Measurements from ENCODE around the gene SIX5. TPM values are rescaled to one million over a fixed set of nuclear protein-coding genes. Genes with fewer than 3 reads are reported as not detected.
"Not testable (repeated sequence)": the region's sequence is repeated elsewhere in the genome, so short reads cannot be mapped to it uniquely, and the experiment has no call there.

The SIX5 gene
- total and polyA plus RNA-seq, 2 donors = 10.4 to 51.1 TPM

- WGBS = 85% methylated on average over 6 of the region's 6 CpGs
These were observed 23.4 kb downstream of the SIX5 start for GRCh38 chr19:45745606-45746005.

GRCh38 chr19:45742969-45743368, 26.1 kb downstream of the SIX5 start:
- 61% methylated on average over 4 of the region's 4 CpGs for WGBS
- Histone ChIP-seq H3K4me1 (ENCODE audit: insufficient read depth) (no peaks in the 10 kb centered on the region), H3K4me3 (ENCODE audit: low read depth, low read length) (no peak overlapping the region), H3K27ac (ENCODE audit: low read depth) (no peak overlapping the region), H3K36me3 (ENCODE audit: insufficient read depth) (no peaks in the 10 kb centered on the region)
- DNase-seq (ENCODE audit: extremely low spot score) = no peak

More at GRCh38 chr19:45745606-45746005, 23.4 kb downstream of the SIX5 start:
- Histone ChIP-seq H3K4me3 (ENCODE audit: low read depth, low read length) (no peak overlapping the region), H3K27ac (ENCODE audit: low read depth) (no peak overlapping the region), H3K36me3 (ENCODE audit: insufficient read depth) (no peaks in the 10 kb centered on the region), H3K4me1 (ENCODE audit: insufficient read depth) (no peaks in the 10 kb centered on the region)
- no peak for DNase-seq (ENCODE audit: extremely low spot score)

GRCh38 chr19:45739498-45740439, 29.3 kb downstream of the SIX5 start:
- H3K4me3 ChIP-seq (ENCODE audit: low read depth, low read length) = no peak overlapping the region
- DNase-seq (ENCODE audit: extremely low spot score) = no peak
- 86% methylated on average over 10 of the region's 10 CpGs for WGBS
- H3K36me3 ChIP-seq (ENCODE audit: insufficient read depth) = no peaks in the 10 kb centered on the region
- H3K27ac ChIP-seq (ENCODE audit: low read depth) = no peak overlapping the region
- no peaks in the 10 kb centered on the region for H3K4me1 ChIP-seq (ENCODE audit: insufficient read depth)

GRCh38 chr19:45733160-45733810, 35.8 kb downstream of the SIX5 start, which contains the start of gene MEIOSIN:
MEIOSIN (plus strand) TSS chr19:45733439; CDS start chr19:45735377, 1,938 bp downstream.
- Histone ChIP-seq H3K4me1 (ENCODE audit: insufficient read depth) (no peaks in the 10 kb centered on the region), H3K4me3 (ENCODE audit: low read depth, low read length) (no peak within 1 kb of the TSS), H3K27ac (ENCODE audit: low read depth) (no peak within 1 kb of the TSS), H3K36me3 (ENCODE audit: insufficient read depth) (no peaks in the 10 kb centered on the region)
- DNase-seq (ENCODE audit: extremely low spot score) = no peak
- 91% methylated on average over 59 of the region's 59 CpGs for WGBS

- Histone ChIP-seq H3K4me1 (ENCODE audit: insufficient read depth) (no peaks in the 10 kb centered on the region), H3K4me3 (ENCODE audit: low read depth, low read length) (peak within 1 kb of the TSS; percentile 81), H3K36me3 (ENCODE audit: insufficient read depth) (no peaks in the 10 kb centered on the region), H3K27ac (ENCODE audit: low read depth) (no peak within 1 kb of the TSS)
- DNase-seq (ENCODE audit: extremely low spot score) = peak; percentile 97
- 1% methylated on average over 48 of the region's 48 CpGs for WGBS
These were observed 38.4 kb downstream of the SIX5 start, which contains the start of gene FBXO46 for GRCh38 chr19:45730368-45731288. FBXO46 (minus strand) TSS chr19:45730896; CDS start chr19:45713495, 17,401 bp downstream.

GRCh38 chr19:45729800-45730290, 39.2 kb downstream of the SIX5 start:
- no peaks in the 10 kb centered on the region for H3K4me1 ChIP-seq (ENCODE audit: insufficient read depth)
- H3K27ac ChIP-seq (ENCODE audit: low read depth) = no peak overlapping the region
- peak overlapping the region; percentile 81 for H3K4me3 ChIP-seq (ENCODE audit: low read depth, low read length)
- DNase-seq (ENCODE audit: extremely low spot score) = no peak
- 12% methylated on average over 10 of the region's 10 CpGs for WGBS
- H3K36me3 ChIP-seq (ENCODE audit: insufficient read depth) = no peaks in the 10 kb centered on the region

- 94% methylated on average over 18 of the region's 18 CpGs for WGBS
- DNase-seq (ENCODE audit: extremely low spot score); H3K27ac ChIP-seq (ENCODE audit: low read depth); H3K4me1 ChIP-seq (ENCODE audit: insufficient read depth); H3K36me3 ChIP-seq (ENCODE audit: insufficient read depth); H3K4me3 ChIP-seq (ENCODE audit: low read depth, low read length): not testable (repeated sequence)
These were observed 40.4 kb downstream of the SIX5 start for GRCh38 chr19:45728683-45729082.

GRCh38 chr19:45720065-45720464, 49.0 kb downstream of the SIX5 start:
- H3K4me1 ChIP-seq (ENCODE audit: insufficient read depth); H3K27ac ChIP-seq (ENCODE audit: low read depth); H3K36me3 ChIP-seq (ENCODE audit: insufficient read depth); H3K4me3 ChIP-seq (ENCODE audit: low read depth, low read length); DNase-seq (ENCODE audit: extremely low spot score): not testable (repeated sequence)
- 99% methylated on average over 11 of the region's 11 CpGs for WGBS

GRCh38 chr19:45717983-45718650, 50.9 kb downstream of the SIX5 start:
- H3K4me3 ChIP-seq (ENCODE audit: low read depth, low read length) = peak overlapping the region; percentile 32
- no peak for DNase-seq (ENCODE audit: extremely low spot score)
- 58% methylated on average over 12 of the region's 12 CpGs for WGBS
- H3K36me3 ChIP-seq (ENCODE audit: insufficient read depth) = no peaks in the 10 kb centered on the region
- H3K27ac ChIP-seq (ENCODE audit: low read depth) = peak overlapping the region; percentile 70
- no peaks in the 10 kb centered on the region for H3K4me1 ChIP-seq (ENCODE audit: insufficient read depth)

- Histone ChIP-seq H3K36me3 (ENCODE audit: insufficient read depth) (peaks cover 1% of the 10 kb centered on the region), H3K4me3 (ENCODE audit: low read depth, low read length) (peak overlapping the region; percentile 49), H3K27ac (ENCODE audit: low read depth) (peak overlapping the region; percentile 70), H3K4me1 (ENCODE audit: insufficient read depth) (no peaks in the 10 kb centered on the region)
- peak; percentile 97 for DNase-seq (ENCODE audit: extremely low spot score)
- under 1% methylated on average over 51 of the region's 51 CpGs for WGBS
These were observed 51.7 kb downstream of the SIX5 start for GRCh38 chr19:45717131-45717982.

- H3K4me1 ChIP-seq (ENCODE audit: insufficient read depth) = no peaks in the 10 kb centered on the region
- peaks cover 6% of the 10 kb centered on the region for H3K36me3 ChIP-seq (ENCODE audit: insufficient read depth)
- H3K4me3 ChIP-seq (ENCODE audit: low read depth, low read length) = peak overlapping the region; percentile 49
- no peak for DNase-seq (ENCODE audit: extremely low spot score)
- under 1% methylated on average over 24 of the region's 24 CpGs for WGBS
- peak overlapping the region; percentile 12 for H3K27ac ChIP-seq (ENCODE audit: low read depth)
These were observed 52.5 kb downstream of the SIX5 start for GRCh38 chr19:45716359-45717130.

Measured in urinary bladder (tissue), 4 donors.